Kidney tubule cell (primary cell): ENCODE data around the gene ASB18.
A peak's percentile ranks its signal among the peaks of the same experiment; 100 is the strongest.
"Not testable (repeated sequence)": the region's sequence is repeated elsewhere in the genome, so short reads cannot be mapped to it uniquely, and the experiment has no call there.

ENCODE experiments used
- DNase-seq: peaks from one replicate; pipeline ENCODE4 v3.0.0-alpha.2; 2018; ENCODE audit warnings: low spot score

ASB18 gene

GRCh38 chr2:236286873-236287545, 22.8 kb upstream of the ASB18 start:
- DNase-seq, result peak; percentile 89

- DNase-seq, result no peak
Observed at GRCh38 chr2:236284208-236284607, 20.0 kb upstream of the ASB18 start.

GRCh38 chr2:236282406-236282805, 18.2 kb upstream of the ASB18 start:
- DNase-seq, result no peak

GRCh38 chr2:236281423-236281822, 17.2 kb upstream of the ASB18 start:
- no peak for DNase-seq

DNA sequence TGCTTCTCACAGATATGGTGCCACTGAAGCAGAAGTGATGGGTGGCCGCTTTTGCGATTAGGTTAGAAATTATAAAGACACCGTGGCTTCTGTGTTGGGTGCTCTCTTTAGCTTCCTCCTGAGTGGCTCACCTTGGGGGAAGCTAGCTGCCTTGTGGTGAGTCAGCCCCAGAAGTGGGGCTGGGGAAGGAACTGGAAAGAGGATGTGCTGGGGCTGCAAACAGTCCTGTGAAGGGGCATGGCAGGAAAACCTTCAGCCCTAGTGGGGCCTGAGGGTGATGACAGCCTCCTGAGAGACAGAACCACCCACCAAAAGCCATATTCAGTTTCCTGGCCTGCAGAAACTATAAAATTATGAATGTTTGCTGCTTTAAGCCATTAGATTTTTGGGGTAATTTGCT, 8.9 kb upstream of the ASB18 start:
- DNase-seq, result peak; percentile 55

GRCh38 chr2:236271851-236272250, 7.6 kb upstream of the ASB18 start:
- no peak for DNase-seq

DNA sequence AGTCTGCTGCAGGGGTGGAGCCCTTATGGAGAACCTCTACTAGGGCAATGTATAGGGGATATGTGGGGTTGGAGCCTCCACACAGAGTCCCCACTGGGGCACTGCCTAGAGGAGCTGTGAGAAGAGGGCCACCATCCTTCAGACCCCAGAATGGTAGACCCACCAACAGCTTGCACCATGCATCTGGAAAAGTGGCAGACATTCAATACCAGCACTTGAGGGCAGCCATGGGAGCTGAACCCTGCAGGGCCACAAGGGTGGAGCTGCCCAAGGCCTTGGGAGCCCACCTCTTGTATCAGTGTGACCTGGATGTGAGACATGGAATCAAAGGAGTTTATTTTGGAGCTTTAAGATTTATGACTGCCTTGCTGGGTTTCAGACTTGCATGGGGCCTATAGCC, 5.7 kb upstream of the ASB18 start:
- not testable (repeated sequence) for DNase-seq

DNA sequence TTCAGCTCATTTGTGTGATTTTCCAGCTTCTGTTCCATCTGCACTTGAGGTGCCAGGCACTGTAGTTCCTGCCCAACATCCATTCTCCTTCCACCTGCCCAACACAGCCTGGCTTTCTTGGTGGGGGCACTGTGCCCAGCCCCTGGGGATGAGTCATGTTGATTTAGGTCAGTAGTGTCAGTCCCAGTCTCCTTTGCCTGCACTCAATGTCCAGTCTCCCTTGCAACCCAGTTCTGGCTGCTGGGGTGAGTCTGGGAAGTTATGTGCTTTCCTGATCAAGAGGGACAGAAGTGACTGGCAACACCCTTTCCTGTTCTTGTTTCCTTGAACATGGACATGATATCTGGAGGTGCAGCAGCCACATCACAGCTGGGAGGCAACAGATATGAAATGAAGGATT, 1.5 kb upstream of the ASB18 start:
- no peak for DNase-seq

DNA sequence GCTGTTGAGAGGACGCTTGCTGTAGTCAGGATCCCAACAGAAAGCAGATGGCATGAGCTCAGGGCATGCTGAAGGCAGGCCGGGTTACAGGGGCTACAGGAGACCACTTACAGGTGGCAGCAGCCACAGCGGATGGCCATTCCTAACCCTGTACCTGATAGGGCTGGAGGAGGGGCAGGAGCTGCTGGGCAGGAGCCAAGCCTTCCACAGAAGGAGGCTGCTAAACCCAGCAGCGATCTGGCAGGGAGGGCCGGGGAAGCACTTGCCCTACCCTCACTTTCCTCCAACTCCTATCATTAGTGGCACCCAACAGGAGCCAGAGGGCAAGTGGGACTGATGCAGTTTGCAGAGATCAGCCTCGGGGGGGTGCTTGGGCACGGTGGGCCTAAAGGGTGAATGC, 2.0 kb downstream of the ASB18 start:
- DNase-seq, result no peak

GRCh38 chr2:236261452-236261851, 2.8 kb downstream of the ASB18 start:
- peak; percentile 53 for DNase-seq

DNA sequence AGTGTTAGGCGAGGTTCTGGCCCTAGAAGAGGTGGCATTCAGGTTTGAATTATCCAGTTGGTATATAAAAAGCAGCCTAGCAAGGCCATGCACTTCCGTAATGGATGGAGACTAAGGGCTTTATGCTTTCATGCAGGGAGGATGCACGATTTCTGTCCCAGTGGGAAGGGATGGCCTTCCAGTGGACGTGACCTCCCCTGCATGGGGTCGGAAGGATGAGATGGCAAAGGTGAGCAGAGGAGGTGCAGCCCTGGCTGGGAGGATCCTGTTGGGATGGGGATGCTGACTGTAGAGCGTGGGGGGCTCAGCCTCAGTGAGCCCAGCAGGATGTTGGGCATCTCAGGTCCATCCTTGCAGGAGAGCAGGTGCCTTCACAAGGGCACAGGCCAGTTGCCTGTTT, 4.8 kb downstream of the ASB18 start:
- DNase-seq, result no peak

DNA sequence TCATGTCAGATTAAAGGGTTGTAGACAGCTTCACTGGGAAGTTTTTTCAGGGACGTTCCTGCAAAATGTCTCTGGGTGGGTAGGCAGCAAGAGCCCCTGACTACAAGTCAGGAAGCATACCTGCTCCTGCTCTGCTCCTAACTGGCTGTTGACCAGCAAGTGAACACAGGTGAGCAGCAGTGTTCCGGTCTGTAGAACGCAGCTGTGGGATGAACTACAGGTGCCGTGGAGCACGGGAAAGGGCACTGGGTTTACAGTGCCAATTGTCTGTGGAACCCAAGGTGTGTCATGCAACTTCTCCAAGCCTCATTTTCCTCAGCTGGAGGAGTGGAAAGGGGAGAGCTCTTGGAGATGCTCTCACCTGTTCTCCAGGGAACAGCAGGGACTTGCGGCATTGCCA, 6.6 kb downstream of the ASB18 start:
- no peak for DNase-seq

DNA sequence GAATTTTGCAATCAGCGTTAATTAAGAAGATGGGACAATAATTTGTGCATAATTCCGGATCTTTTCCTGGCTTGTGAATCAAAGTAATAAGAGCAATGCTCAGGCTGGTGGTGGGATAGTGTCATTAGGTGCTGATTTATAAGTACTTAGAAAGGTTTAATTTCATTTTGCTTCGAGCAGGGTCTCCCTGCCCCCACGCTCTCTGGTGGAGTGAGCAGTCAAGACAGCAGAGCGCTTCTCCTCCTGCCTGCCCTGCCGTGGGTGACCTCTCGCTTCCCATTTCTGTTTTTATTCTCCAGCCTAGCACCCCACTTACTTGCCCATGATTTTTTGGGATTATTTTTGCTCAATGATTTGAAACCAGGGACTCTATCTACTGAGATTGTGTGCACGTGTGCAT, 7.1 kb downstream of the ASB18 start:
- no peak for DNase-seq

GRCh38 chr2:236256366-236256985, 7.7 kb downstream of the ASB18 start:
- DNase-seq, result no peak

- DNase-seq, result no peak
Observed at GRCh38 chr2:236254674-236255073, 9.5 kb downstream of the ASB18 start.

DNA sequence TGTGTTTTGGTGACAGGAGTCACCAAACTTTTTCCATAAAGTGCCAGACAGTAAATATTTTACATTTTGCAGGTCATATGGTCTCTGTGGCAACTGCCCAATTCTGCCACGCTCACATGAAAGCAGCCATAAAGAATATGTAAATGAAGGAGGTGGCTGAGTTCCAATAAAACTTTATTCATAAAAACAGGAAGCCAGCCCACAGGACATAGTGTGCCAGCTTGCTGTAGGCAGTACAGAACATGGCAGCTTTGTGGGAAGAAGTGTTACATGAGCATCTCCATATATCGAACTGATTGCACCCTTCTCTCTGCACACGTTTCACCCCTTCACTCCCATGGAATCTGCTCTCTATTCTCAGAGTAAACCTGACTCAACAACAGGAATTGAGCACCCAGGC, 10.2 kb downstream of the ASB18 start:
- DNase-seq, result no peak

- DNase-seq, result peak; percentile 20
Observed at GRCh38 chr2:236252602-236253001, 11.6 kb downstream of the ASB18 start.

DNA sequence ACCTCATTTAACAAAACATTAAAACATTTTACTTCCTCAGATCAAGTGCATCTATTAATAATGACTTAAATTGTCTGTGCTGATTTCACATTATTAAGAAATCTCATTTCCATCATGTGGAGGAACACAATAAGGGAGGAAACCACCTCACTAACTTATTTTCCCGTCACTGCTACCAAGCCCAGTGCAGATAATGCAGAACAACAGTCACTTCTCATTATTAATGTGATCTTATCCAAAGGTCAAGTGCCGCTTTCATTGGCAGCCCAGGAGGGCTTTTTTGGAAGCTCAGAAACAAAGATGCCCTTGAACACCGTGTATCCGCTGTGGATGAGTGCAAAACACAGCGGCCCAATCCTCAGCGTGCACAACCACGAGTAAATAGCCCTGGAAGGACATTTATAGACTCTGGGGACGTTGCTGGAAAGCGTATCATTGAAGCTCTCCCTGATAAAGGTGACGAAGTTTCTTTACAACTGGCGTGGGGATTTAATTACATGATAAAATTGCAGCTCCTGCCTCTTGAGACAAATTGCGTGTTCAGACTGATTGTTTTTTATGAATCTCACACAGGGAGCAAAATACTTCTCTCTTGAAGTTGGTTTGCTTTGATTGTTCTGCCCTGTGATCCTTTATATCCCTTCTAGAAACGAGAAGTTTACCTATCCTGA, 13.2 kb downstream of the ASB18 start:
- DNase-seq, result no peak

GRCh38 chr2:236250286-236250685, 13.9 kb downstream of the ASB18 start:
- peak; percentile 23 for DNase-seq

- no peak for DNase-seq
Observed at GRCh38 chr2:236249066-236249465, 15.1 kb downstream of the ASB18 start.

GRCh38 chr2:236246711-236247246, 17.4 kb downstream of the ASB18 start:
- no peak for DNase-seq

DNA sequence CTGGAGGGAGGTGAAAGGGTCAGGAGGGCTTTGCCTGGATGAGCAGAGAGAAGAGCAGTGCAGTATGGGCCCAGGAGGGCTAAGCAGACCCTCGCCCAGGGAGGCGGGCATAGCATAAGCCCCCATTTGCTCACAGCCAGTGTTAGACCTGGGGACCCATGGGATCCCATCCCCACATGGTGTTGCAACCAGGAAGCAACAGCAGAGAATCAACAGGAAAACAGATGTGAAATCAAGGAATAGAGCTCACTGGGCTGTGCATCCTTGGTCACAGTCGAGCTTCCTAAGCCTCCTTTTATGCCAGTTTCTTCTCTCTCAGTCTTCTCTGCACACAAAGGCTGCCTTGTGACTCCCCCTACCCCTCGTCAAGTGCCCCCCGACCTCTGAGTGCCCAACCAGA, 19.9 kb downstream of the ASB18 start:
- no peak for DNase-seq

DNA sequence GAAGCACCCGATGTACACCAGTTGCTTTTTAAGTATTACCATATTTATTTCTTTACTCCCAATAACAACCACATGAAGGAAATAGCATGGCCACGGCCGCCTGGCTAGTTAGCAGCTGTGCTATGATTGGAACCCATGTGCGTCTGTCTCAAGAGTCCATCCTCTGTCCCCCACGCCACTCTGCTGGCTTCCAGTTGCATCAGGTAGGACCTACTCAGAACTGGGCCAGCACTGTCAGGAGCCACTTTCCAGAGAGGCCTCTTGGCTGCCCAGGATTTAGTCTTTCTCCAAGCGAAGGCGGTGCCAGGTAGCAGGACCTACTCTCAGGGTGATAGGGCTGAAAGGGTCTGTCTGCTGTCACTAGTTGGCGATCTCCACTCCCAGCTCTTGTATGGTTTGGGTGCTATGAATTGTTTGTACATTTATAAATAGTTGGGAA, 22.1 kb downstream of the ASB18 start:
- no peak for DNase-seq
